Activated CD4-positive, alpha-beta T cell treated with anti-CD3 and anti-CD28 coated beads, Interleukin-2, amount 10 ng/mL, durations not matched to agents 7 days and 5 days (primary cell): ENCODE measurements around the gene FAM168A. TPM values are rescaled to one million over a fixed set of nuclear protein-coding genes. Genes with fewer than 3 reads are reported as not detected.

Experiments
- CTCF ChIA-PET: fragments of 350-600 bp; sonication (Branson Sonifier 250); formaldehyde crosslinking; loops from one replicate; lab custom pipeline; 2021; ENCODE audit warnings: antibody characterized with exemption; lab: Charles Lee
- POLR2A ChIA-PET: fragments of 350-600 bp; sonication (Branson Sonifier 250); formaldehyde crosslinking; loops from one replicate; lab custom pipeline; 2021; ENCODE audit warnings: antibody characterized with exemption; lab: Charles Lee
- DNase-seq: peaks from one replicate; pipeline ENCODE4 v3.0.0-alpha.2; 2020
- H3K27ac Mint-ChIP-seq: one replicate; pipeline ENCODE4 v1.8.0; 2021; ENCODE audit warnings: mild to moderate bottlenecking, moderate library complexity, mixed read lengths
- H3K27me3 Mint-ChIP-seq: one replicate; pipeline ENCODE4 v1.8.0; 2021; ENCODE audit warnings: mixed read lengths
- H3K36me3 Mint-ChIP-seq: one replicate; pipeline ENCODE4 v1.8.0; 2021; ENCODE audit warnings: low read depth, mixed read lengths
- H3K4me1 Mint-ChIP-seq: one replicate; pipeline ENCODE4 v1.8.0; 2021; ENCODE audit warnings: mixed read lengths
- H3K4me3 Mint-ChIP-seq: one replicate; pipeline ENCODE4 v1.8.0; 2021; ENCODE audit warnings: mild to moderate bottlenecking, moderate library complexity, mixed read lengths
- H3K9me3 Mint-ChIP-seq: one replicate; pipeline ENCODE4 v1.8.0; 2021; ENCODE audit warnings: mixed read lengths
- total RNA-seq, 2 experiments: library from RNA; stranded (reverse); gene quantifications; one replicate each; pipeline ENCODE4 v1.2.3, GENCODE V29; 2021

Gene FAM168A
- total RNA-seq, 2 experiments from 2014 or later = 28.9 to 31.2 TPM

GRCh38 chr11:73525611-73526010 lies 72.3 kb downstream of the FAM168A start:
- no peak for DNase-seq
- ChIA-PET POLR2A (no interaction called here), CTCF (no interaction called here)
- Mint-ChIP-seq H3K27me3 (no peaks in the 10 kb centered on the region), H3K36me3 (peaks cover 10% of the 10 kb centered on the region), H3K9me3 (peaks cover 8% of the 10 kb centered on the region), H3K4me3 (no peak overlapping the region), H3K4me1 (peaks cover 41% of the 10 kb centered on the region), H3K27ac (no peak overlapping the region)

DNA sequence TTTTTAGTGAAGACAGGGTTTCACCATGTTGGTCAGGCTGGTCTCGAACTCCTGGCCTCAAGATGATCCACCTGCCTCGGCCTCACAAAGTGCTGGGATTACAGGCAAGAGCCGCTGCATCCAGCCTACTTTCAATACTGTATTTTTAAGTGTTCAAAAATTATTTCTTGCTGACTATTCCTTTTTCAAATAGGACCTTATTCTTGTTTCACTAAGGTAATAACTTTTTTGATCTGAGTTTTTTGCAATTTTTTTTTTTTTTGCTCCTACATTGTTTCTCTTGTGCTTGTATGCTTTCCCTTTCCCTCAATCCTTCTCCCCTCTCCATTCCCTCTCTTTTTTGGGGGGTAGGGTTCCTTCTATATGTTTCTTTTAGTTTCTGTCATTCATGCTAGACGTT lies 73.1 kb downstream of the FAM168A start:
- H3K4me1 Mint-ChIP-seq = peaks cover 42% of the 10 kb centered on the region
- H3K4me3 Mint-ChIP-seq = no peak overlapping the region
- ChIA-PET CTCF (no interaction called here), POLR2A (no interaction called here)
- no peak for DNase-seq
- H3K27me3 Mint-ChIP-seq = no peaks in the 10 kb centered on the region
- H3K27ac Mint-ChIP-seq = no peak overlapping the region
- H3K36me3 Mint-ChIP-seq = peaks cover 10% of the 10 kb centered on the region
- peaks cover 8% of the 10 kb centered on the region for H3K9me3 Mint-ChIP-seq

- Mint-ChIP-seq H3K4me3 (no peak overlapping the region), H3K27ac (no peak overlapping the region), H3K36me3 (peaks cover 12% of the 10 kb centered on the region), H3K9me3 (peaks cover 8% of the 10 kb centered on the region), H3K27me3 (no peaks in the 10 kb centered on the region), H3K4me1 (peaks cover 28% of the 10 kb centered on the region)
- ChIA-PET POLR2A (no interaction called here), CTCF (interaction anchor here (0.6 to 1.1 kb wide), 2 partner anchors 170 to 1237 kb away, joined by 3 read pairs; no protein-coding TSS in a partner anchor)
- no peak for DNase-seq
Measured at GRCh38 chr11:73521621-73522020, 76.3 kb downstream of the FAM168A start.

GRCh38 chr11:73520353-73521061 lies 77.4 kb downstream of the FAM168A start:
- no peak for DNase-seq
- Mint-ChIP-seq H3K9me3 (peaks cover 8% of the 10 kb centered on the region), H3K4me1 (peaks cover 25% of the 10 kb centered on the region), H3K4me3 (peak overlapping the region; percentile 16), H3K27ac (peak overlapping the region; percentile 42), H3K27me3 (no peaks in the 10 kb centered on the region), H3K36me3 (peaks cover 12% of the 10 kb centered on the region)
- CTCF ChIA-PET = interaction anchor here (0.6 to 1.3 kb wide), 5 partner anchors 9 to 190 kb away, joined by 3 to 7 read pairs (median 3); no protein-coding TSS in a partner anchor
- POLR2A ChIA-PET = no interaction called here

DNA sequence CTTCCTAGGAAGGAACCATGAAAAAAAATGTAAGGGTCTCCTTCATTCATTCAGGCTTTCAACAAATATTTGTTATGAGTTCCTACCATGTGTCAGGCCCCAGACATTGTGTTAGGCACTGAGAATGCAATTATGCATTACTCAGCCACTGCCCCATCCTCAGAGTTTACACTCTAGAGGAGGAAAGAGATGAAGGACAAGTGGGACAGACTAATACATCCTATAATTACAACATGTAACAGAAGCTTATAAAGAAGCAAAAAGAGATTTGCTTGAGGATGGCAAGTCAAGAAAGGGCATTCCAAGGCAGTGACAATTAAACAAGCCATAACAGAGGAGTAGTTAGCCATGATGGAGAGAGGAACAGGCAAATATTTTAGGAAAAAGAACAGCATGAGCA lies 78.6 kb downstream of the FAM168A start:
- Mint-ChIP-seq H3K4me3 (no peak overlapping the region), H3K36me3 (peaks cover 16% of the 10 kb centered on the region), H3K27ac (no peak overlapping the region), H3K27me3 (no peaks in the 10 kb centered on the region), H3K4me1 (peaks cover 25% of the 10 kb centered on the region), H3K9me3 (peaks cover 8% of the 10 kb centered on the region)
- no peak for DNase-seq
- ChIA-PET CTCF (interaction anchor here (1.3 kb wide), 1 partner anchor 10 kb away, joined by 3 read pairs; no protein-coding TSS in a partner anchor), POLR2A (no interaction called here)

DNA sequence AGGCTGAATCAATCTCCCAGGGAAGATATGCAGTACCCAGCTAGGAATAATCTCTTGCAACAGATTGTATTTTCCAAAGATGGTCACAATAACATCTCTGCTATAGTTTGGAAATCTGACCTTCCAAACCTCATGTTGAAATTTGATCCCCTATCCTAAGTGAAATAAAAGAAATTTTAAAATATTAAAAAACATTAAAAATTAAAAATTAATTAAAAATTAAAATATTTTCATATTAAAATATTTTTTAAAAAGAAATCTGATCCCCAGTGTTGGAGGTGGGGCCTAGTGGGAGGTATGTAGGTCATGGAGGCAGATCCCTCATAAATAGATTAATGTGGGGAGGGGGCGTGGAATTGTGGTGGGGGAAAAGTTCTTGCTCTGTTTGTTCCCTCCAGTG lies 79.7 kb downstream of the FAM168A start:
- ChIA-PET POLR2A (no interaction called here), CTCF (no interaction called here)
- no peak overlapping the region for H3K27ac Mint-ChIP-seq
- H3K9me3 Mint-ChIP-seq = no peaks in the 10 kb centered on the region
- H3K27me3 Mint-ChIP-seq = no peaks in the 10 kb centered on the region
- DNase-seq = no peak
- H3K36me3 Mint-ChIP-seq = peaks cover 8% of the 10 kb centered on the region
- H3K4me3 Mint-ChIP-seq = no peak overlapping the region
- H3K4me1 Mint-ChIP-seq = peaks cover 25% of the 10 kb centered on the region

GRCh38 chr11:73516080-73516479 lies 81.8 kb downstream of the FAM168A start:
- CTCF ChIA-PET = interaction anchor here (0.6 to 0.7 kb wide), 2 partner anchors 20 to 126 kb away, joined by 3 read pairs; no protein-coding TSS in a partner anchor
- H3K4me1 Mint-ChIP-seq = peaks cover 15% of the 10 kb centered on the region
- no peaks in the 10 kb centered on the region for H3K9me3 Mint-ChIP-seq
- no peak overlapping the region for H3K27ac Mint-ChIP-seq
- H3K36me3 Mint-ChIP-seq = peaks cover 6% of the 10 kb centered on the region
- POLR2A ChIA-PET = no interaction called here
- H3K4me3 Mint-ChIP-seq = no peak overlapping the region
- H3K27me3 Mint-ChIP-seq = no peaks in the 10 kb centered on the region
- DNase-seq = no peak

DNA sequence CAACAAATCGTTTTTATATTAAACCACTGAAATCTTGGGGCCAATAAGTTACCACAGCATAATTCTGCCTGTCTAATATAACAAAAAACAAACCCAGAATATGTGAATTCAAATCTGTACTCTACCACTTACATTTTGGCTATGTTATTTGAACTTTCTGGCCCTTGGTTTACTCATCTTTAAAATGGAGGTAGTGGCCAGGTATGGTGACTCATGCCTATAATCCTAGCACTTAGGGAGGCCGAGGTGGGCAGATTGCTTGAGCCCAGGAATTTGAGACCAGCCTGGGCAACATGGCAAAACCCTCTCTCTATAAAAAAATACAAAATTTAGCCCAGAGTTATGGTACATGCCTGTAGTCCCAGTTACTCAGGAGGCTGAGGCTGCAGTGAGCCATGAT lies 84.2 kb downstream of the FAM168A start:
- no peak overlapping the region for H3K4me3 Mint-ChIP-seq
- POLR2A ChIA-PET = no interaction called here
- no peak for DNase-seq
- no peaks in the 10 kb centered on the region for H3K4me1 Mint-ChIP-seq
- CTCF ChIA-PET = no interaction called here
- no peaks in the 10 kb centered on the region for H3K27me3 Mint-ChIP-seq
- H3K27ac Mint-ChIP-seq = no peak overlapping the region
- peaks cover 3% of the 10 kb centered on the region for H3K9me3 Mint-ChIP-seq
- peaks cover 4% of the 10 kb centered on the region for H3K36me3 Mint-ChIP-seq

DNA sequence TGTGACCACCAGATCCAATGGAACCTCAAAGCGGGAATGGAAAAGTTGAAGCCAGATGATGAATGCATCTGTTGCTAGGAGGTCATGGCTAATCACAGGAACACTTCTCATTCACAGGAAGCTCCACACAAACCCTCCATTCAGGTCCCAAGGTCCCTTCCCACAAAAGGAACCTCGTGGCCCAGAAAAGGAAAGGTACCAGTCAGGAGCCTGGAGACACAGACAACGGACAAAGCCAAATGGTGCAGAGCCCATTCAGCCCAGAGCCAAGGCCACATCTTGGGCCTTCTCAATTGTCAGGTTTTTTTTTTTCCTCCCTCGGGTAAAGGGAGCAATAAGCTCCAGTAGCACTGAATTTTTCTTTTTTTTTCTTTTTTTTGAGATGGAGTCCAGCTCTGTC lies 87.0 kb downstream of the FAM168A start:
- Mint-ChIP-seq H3K27me3 (no peaks in the 10 kb centered on the region), H3K4me1 (peaks cover 2% of the 10 kb centered on the region), H3K36me3 (peaks cover 4% of the 10 kb centered on the region), H3K27ac (no peak overlapping the region), H3K4me3 (no peak overlapping the region), H3K9me3 (peaks cover 3% of the 10 kb centered on the region)
- ChIA-PET POLR2A (no interaction called here), CTCF (interaction anchor here (1.2 kb wide), 1 partner anchor 18 kb away, joined by 4 read pairs; no protein-coding TSS in a partner anchor)
- DNase-seq = no peak

- peaks cover 4% of the 10 kb centered on the region for H3K36me3 Mint-ChIP-seq
- H3K4me3 Mint-ChIP-seq = no peak overlapping the region
- POLR2A ChIA-PET = no interaction called here
- peaks cover 3% of the 10 kb centered on the region for H3K9me3 Mint-ChIP-seq
- CTCF ChIA-PET = interaction anchor here (0.9 to 1.2 kb wide), 2 partner anchors 9 to 19 kb away, joined by 3 to 4 read pairs; no protein-coding TSS in a partner anchor
- no peak for DNase-seq
- H3K27ac Mint-ChIP-seq = no peak overlapping the region
- H3K4me1 Mint-ChIP-seq = peaks cover 2% of the 10 kb centered on the region
- H3K27me3 Mint-ChIP-seq = no peaks in the 10 kb centered on the region
Measured at GRCh38 chr11:73510106-73510505, 87.8 kb downstream of the FAM168A start.

GRCh38 chr11:73509188-73509587 lies 88.7 kb downstream of the FAM168A start:
- no peak for DNase-seq
- Mint-ChIP-seq H3K9me3 (peaks cover 4% of the 10 kb centered on the region), H3K36me3 (peaks cover 6% of the 10 kb centered on the region), H3K4me1 (peaks cover 2% of the 10 kb centered on the region), H3K27ac (no peak overlapping the region), H3K27me3 (no peaks in the 10 kb centered on the region), H3K4me3 (no peak overlapping the region)
- POLR2A ChIA-PET = no interaction called here
- CTCF ChIA-PET = interaction anchor here (0.9 kb wide), 1 partner anchor 10 kb away, joined by 3 read pairs; no protein-coding TSS in a partner anchor

- Mint-ChIP-seq H3K27me3 (no peaks in the 10 kb centered on the region), H3K36me3 (peaks cover 13% of the 10 kb centered on the region)
Measured at GRCh38 chr11:73508243-73509176, 89.4 kb downstream of the FAM168A start.

DNA sequence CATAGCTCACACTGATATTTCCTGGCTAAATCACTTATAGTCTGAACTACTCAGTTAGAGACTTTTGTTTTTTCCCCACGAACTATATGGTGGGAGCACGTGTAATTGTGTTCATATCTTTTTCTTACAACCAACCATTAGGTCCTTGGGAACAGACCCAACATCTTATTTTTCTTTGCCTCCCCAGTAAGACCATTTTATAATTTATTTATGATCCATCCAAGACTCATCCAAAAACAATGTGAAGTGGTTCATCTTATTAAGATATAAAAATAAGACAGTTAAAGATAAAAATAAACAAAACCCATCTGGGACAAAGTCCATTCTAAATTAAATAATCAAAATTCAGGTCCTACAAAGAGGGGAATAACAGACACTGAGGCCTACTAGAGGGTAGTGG lies 90.8 kb downstream of the FAM168A start:
- ChIA-PET POLR2A (no interaction called here), CTCF (no interaction called here)

More at GRCh38 chr11:73508243-73509176, 89.4 kb downstream of the FAM168A start:
- ChIA-PET CTCF (no interaction called here), POLR2A (no interaction called here)
- H3K9me3 Mint-ChIP-seq = peaks cover 10% of the 10 kb centered on the region
- no peak for DNase-seq
- H3K4me1 Mint-ChIP-seq = peaks cover 4% of the 10 kb centered on the region
- no peak overlapping the region for H3K4me3 Mint-ChIP-seq
- no peak overlapping the region for H3K27ac Mint-ChIP-seq

More for the DNA sequence above, 90.8 kb downstream of the FAM168A start:
- Mint-ChIP-seq H3K4me3 (no peak overlapping the region), H3K27ac (no peak overlapping the region), H3K36me3 (peaks cover 20% of the 10 kb centered on the region), H3K27me3 (no peaks in the 10 kb centered on the region), H3K9me3 (peaks cover 13% of the 10 kb centered on the region), H3K4me1 (peaks cover 4% of the 10 kb centered on the region)
- DNase-seq = no peak
